Measurements from ENCODE around the gene ZNF492.
"Not testable (repeated sequence)": the region's sequence is repeated elsewhere in the genome, so short reads cannot be mapped to it uniquely, and the experiment has no call there.

The ZNF492 gene

DNA sequence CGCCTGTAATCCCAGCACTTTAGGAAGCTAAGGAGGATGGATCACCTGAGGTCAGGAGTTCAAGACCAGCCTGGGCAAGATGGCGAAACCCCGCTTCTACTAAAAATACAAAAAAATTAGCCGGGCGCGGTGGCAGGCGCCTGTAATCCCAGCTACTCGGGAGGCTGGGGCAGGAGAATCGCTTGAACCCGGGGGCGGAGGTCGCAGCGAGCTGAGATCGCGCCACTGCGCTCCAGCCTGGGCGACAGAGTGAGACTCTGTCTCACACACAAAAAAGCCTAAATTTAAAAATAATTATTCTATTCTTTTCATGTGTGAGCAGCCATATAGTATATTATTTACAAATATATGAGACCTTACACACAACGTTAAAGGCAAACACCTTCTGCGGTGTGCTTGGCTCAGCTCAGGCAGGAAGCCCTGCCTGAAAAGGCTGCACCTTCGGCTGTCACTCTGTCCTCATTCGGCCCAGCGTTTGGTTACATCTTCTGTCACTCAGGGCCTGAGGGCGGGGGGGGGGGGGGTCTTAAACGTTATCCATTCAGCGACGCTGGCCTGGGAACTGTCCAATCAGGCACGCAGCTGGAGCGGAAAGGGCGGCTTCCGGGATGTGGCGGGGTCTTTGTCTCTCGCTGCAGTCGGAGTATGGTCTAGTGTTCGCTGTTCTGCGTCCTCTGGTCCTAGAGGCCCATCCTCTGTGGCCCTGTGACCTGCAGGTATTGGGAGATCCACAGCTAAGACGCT is at the start of gene ZNF492:
ZNF492 (plus strand) TSS at position 619 of the 744 bp plus-strand sequence. CDS start 19,076 bp downstream, outside the sequence.
- not testable (repeated sequence) for FAIRE-seq

DNA sequence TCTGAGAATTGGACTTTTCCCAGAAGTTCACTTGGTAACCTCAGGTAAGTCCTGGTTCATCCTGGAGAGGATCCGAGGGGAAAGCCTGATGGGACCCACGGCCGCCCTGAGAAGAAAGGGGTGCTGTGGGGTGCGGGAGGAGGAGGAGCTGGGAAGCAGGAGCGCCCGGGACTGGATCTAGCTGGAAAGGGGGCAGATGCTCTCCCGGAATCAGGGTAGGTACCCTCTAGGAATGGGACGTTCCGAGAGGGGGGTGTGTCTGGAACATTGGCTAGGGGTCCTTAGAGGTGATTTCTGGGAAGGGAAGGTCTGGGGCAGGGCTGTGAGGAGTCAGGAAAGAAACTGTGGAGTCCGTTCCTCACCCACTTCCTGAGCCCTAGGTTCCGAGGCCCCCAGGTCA is 38.7 kb upstream of the ZNF492 start:
- no peak for FAIRE-seq

DNA sequence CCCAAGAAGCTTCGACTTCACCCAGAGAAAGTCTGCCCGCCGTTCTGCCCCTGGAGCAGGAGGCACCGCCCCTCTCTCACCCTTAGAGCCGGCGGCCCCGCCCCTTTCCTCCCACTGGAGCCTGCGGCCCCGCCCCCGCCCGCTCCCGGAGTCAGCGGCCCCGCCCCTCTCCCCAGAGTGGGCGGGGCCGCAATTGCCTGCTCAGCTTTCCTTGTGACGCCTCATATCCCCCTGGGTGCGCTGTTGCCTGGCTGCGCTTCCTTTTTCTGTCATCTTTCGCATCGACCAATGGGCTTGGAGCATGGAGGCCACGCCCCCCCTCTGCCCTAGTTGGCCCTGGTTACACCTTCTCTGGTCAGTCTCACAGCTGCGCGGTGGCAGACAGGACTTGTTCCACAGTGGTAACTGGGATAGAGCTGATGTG is 38.2 kb upstream of the ZNF492 start:
- FAIRE-seq = no peak

DNA sequence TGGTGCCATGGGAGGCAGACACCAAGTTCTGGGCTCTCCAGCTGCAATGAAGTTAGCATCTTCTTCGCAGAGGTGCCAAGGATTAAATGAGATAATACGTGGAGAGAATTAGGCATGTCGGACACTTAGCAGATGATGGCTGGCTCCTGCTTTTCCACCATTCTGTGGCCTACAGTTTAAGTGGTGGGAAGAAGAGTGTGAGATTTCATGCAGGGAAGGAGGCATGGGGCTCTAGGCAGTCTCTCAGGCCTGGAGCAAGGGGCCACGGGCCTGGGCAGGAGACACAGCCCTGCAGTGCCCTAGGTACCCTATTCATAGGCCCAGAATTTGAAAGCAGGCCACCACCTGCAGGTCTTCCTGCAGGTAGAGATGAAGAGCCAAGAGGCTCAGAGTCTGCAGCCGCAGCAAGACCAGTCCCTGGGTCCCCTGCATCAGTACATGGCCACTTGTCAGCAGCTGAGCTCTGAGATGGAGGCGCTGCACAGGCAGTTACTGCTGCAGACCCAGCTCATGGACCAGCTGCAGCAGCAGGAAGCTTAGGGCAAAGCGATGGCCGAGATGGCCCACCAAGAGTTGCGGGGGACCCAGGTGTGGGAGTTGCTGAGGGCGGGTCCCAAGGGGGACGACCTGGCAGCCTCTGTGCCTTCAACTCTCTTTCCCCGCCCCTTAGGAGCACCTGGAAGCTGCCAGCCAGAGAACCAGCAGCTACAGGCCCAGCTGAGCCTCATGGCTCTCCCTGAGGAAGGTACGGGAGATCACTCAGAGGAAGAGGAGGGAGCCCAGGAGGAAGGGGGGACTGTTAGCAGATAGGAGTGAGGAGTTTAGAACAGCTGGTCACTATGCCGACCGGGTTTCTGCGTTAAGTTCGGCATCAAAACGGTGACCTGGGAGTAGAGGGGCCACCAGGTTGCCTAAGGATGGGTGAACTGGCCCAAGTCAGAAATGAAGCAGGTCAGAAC is 33.2 kb upstream of the ZNF492 start:
- no peak for FAIRE-seq

DNA sequence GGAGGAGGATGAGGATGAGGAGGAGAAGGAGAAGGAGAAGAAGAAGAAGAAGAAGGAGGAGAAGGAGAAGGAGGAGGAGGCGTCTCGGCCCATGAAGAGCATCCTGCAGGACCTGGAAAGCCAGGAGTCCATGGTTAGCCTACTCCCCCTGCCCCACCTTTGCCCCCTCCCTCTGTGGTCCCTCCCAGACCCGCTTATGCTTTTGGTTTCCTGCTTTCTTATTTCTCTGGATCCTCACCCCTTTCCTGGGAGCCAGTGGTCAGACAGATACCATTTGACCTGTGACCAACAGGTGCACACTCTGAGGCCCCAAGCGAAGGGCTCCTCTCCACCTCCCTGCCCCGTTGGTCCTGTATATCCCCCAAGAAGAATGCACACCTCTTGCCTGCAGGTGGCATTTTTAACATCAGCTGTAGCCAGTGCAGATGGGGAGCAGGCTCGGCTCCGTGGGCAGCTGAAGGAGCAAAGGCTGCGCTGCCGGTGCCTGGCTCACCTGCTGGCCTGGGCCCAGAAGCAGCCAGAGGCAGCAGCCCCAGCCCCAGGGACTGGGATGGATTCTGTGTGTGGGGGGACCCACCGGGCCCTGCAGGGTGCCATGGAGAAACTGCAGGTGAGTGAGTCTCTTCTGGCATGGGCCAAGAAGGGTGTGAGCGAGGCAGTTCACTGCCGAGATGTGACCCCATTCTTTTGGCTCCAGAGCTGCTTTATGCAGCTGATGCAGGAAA is 32.1 kb upstream of the ZNF492 start:
- no peak for FAIRE-seq

DNA sequence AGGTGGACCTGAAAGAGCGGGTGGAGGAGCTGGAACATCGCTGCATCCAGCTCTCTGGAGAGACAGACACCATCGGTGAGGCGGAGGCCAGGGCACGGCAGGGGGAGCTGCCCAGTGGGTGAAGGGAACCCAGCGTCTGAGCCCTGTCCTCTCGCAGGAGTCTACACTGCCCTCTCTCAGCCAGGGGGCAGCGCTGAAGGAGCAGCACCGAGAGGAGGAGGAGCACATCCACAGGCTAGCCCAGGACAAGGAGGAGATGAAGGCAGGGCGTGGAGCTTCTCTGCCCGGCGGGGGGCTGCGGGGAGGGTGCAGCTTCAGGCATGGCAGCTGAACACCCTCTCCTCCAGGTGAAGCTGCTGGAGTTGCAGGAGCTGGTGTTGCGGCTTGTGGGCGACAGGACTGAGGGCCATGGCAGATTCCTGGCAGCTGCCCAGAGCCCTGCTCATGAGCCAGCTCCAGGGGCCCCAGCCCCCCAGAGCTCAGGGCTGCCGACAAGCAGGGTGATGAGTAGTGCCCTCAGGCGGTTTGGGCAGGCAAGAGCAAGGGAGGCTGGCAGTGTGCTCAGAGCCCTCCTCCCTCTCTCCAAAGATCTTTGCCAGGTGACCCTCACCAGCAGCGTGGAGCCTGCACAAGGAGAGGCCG is 31.4 kb upstream of the ZNF492 start:
- FAIRE-seq = no peak

DNA sequence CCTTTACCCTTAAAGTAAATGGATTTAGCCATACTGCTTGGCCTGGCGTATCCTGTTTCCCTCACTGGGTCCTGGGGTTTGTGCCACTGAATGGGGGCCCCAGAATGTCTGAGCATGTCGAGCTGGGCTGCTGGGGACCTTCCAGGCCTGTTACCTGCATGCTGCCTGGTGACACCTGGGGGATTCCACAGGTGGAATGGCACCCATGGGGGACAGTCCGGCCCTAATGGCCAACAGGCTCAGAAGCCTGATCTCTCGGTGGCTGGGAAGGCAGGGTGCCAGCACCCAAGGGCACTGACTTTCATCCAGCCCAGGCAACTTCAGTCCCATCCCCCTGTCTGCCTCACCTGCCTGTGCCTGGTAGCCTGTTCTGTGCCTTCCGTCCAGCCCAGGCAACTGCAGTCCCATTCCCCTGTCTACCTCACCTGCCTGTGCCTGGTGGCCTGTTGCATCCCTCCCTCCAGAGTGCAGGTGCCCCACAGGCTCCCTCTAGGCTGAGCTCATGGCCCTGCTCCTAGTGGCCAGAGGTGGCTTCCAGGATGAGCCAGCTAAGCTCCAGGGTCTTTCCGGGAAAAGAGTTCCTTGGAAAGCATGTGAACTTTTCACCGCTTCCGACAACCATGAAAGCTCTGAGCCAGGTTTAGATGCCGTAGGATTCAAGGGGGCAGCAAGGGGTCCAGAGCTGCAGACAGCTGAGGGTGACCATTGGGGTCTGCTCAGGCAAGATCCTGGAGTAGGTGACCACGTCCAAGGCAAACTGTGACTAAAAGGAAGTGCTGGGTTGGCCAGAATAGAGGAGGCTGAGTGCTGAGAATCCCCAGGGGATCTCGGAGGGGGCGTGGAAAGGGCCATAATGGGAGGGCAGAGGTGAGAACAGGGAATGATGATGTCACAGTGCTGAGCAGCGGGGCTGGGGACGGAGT is 30.3 kb upstream of the ZNF492 start:
- FAIRE-seq = no peak

DNA sequence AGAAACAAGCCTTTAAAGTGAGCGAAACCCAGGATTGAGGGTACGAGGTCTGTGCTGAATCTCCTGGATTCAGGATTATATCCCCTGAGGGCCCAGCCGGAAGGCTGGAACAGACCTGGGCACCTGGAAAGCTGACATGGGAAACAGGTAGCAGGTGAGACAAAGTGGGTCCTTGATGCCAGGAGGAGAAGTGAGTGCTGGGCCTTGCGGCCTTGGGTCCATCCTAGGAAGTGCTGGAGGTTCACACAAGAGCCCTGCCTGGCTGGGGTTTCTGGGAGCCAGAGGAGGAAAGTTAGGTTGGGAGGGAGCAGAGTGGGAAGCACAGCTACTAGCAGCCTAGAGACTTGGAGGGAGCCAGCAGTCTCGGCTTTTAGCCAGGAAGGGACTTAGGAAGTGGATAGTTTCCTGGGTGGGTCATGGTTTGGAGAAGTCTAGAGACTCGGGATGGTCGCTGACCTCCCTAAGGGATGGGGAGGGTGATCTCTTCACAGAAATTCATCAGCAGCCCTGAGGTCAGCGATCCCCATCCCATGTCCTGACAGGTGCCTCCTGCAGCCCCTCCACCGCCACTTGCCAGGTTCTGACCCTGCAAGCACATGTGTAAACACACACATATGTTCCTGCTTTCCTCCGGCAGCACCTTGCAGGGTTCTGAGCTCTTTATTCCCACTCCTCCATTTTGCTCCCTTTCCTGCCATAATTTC is 29.4 kb upstream of the ZNF492 start:
- no peak for FAIRE-seq

DNA sequence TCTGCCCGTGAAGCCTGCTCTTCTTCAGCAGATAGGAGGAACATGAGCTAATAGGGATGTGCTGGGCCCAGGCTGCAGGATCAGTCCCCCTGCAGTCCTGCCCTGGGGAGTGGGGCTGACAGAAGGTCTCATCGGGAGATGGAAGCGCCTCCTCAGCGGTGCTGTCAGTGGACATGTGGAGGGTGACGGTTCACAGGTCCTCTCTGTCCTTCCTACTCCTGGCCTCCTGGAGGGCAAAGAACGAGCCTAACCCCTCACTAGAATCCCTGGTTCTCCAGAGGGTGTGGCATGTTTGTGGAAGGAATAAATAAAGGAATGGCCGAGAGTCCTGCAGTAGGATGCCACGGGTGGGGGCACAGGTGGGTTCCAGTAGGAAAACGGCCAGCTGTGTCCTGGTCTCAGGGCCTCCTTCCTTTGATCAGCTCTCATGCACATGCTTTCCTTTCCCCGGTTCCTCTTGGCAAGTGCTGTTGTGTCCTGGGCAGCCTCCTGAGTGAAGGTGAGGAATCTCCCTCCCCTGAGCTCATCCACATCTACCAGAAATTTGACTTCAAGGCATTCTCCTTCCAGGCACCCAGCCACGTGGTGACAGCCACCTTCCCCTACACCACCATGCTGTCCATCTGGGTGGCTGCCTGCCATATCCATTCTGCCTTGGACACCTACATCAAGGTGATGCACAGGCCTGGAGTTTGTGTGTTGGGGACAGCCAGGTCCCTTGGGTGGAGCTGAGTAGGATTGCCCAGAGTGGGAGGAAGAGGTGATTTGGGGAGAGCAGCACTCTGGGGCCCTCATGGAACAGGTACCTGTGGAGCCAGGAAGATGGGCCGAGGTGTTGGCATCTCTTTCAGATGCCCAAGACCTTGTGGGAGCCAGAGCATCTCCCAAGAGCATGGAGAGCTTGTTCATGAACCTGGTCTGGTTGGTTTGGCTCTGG is 28.6 kb upstream of the ZNF492 start:
- no peak for FAIRE-seq

DNA sequence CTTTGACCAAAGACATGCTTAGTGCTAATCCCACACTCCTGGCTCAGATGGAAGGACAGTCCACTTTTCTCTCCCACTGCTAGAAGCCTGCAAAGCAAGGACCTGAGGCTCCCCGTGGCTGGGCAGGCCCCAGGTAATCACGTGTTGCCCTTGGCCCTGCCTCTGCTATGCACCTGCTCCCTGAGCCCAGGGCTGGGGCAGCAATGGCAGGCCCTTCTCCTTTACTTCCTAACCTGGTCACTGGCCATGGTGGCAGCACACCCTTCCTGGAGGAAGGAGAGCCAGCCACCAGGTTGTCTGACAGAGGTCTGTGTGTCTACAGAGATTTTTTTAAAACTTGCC is 27.9 kb upstream of the ZNF492 start:
- FAIRE-seq = no peak

DNA sequence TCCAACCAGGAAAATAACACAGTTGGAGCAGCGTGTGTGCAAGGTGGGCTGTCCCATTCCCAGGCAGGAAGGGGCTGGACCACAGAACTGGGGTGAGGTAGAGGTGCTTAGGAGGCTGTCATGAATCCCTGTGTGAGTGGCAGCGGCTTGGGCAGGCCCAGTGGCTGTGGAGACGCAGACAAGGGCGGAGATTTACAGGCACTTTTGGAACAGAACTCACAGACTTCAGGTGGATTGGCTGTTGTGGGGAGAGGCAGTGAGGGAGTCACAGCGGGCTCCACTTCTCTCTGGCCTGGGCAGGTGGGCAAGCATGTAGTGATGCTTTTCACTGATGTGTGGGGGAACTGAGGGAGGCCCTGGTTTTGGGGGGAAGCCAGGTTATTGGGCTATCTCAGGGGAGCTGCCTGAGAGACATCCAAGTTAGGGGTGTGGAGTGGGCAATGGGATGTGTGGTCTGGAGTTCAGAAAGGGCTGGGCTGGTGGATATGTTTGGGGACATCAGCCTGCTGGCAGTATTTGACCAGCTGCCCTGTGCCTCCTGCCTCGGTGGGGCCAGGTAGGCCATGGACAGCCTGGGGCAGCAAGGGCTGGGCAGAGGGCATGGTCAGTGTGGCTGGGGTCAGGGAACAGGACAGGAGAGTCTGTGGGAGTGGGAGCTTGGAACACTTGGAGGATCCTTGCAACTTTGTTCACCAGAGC is 27.0 kb upstream of the ZNF492 start:
- no peak for FAIRE-seq

DNA sequence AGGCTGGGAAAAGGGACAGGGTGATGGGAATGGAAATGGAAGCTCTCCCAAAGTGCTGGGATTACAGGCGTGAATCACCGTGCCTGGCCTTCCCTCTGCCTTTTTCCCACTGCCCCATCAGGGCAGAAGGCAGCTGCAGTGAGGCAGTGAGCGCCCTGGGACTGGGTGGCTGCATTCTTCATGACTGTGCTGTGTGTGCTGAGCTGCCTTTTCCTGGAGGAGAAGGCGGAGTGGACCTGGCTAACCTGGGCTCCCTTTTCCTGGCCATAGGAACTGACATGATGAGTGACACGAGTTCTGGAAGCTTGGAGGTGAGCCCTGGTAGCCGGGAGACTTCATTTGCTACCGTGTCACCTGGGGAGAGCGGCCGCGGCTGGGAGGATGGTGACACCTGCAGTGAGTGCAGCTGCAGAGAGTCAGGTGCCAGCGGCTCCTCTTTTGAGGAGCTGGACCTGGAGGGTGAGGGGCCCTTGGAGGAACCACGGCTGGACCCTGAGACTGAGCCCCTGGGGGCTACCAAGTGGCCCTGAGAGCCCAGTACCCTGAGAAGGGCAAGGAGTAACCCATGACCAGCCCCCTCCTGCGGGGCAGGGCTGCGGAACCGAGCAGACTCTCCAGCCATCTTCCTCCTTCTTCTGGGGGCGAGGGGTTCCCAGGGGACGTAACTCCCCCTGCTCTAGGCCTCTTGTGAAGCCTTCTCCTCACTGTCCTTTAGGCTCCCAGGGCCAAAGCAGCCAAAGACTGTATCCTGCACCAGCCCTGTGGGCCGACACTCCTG is 26.3 kb upstream of the ZNF492 start:
- no peak for FAIRE-seq

DNA sequence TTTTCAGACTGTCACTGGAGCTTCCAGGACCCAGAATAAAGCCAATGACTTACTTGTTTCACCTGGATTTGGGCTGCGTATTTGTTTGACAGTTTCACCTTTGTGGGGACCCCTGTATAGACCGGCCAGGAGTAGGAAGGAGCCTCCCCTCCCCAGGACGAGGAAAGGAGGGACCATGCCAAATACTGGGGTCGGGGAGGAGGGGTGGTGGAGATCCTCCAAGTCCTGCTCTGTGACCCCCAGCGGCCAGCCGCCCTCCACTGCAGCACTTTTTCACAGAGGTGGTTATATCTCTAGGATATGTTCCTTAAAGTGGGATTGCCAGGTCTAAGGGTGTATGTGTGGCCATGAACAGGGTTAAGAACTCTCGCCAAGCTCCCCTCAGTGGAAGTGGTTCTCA is 25.7 kb upstream of the ZNF492 start:
- FAIRE-seq = no peak

DNA sequence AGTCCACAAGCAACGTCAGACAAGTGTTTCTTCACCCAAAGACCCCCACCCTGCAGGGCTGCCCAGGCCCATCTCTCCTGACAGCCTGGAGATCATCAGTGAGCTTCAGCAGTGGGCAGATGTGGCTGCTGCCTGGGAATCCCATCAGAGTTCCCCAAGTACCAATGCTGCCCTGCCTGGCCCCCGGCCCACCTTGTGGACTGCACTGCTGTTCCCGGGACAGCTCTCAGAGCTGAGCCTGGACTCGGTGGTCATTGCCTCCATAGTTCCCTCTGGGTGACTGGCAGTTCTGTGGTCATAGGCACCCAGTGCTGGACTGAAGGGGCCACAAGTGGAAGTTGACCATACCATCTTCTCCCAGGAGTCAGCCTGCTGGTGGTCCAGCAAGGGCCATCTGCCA is 24.5 kb upstream of the ZNF492 start:
- FAIRE-seq = no peak

DNA sequence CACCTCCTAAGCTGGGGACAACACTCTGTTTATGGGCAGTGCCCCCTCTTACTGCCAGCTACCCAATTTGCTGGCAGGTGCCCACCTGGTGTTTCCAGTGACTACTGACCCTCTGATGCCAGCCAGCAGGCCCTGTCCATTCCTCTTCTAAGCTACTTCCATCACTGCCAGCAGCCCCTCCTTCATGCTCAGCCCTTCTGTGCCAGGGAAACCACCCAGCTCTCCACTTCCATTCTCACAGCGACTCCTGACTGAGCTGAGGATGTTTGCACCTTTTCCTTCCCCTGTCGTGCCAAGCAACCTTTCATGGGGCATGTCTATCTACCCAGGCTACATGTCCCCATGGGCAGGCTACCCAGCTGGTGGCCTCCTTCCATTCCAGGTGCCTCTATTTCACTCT is 24.0 kb upstream of the ZNF492 start:
- no peak for FAIRE-seq

DNA sequence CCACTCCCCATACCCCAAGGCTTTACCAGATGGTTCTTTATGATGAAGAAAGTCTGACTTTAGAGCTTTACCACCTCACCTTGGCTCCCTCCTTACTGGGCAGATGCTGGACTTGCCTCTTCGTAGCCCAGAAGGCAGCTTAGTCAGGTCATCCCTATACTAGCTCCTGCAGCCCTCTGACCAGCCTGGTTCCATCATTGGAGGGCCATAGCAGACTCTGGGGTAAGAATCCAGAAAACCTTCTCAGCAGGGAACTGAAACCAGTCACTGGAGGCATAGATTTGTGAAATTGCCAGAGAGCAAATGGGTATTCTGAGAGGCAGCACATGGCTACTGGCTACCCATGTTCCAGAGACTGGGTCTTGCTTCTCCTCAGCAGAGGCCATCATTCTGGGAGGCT is 21.8 kb upstream of the ZNF492 start:
- FAIRE-seq = no peak

DNA sequence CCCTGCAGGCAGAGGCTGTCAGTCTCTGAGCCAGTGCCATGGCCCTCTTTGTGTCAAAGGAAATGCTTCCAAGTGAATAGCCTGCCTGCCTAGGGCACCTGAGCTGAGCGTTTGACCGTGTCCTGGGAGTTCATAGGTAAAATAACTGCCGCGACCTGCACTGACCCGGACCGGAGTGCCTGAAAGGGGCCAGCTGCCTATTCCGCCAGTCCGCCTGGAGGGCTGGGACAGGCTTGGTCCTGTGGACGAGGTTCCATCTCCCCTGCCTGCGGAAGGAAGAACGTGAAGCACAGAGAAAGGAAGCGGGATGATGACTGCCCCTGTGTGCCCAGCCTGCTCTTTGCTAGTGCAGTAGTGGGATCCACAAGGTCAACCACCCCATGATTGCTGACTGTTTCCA is 17.5 kb upstream of the ZNF492 start:
- no peak for FAIRE-seq

DNA sequence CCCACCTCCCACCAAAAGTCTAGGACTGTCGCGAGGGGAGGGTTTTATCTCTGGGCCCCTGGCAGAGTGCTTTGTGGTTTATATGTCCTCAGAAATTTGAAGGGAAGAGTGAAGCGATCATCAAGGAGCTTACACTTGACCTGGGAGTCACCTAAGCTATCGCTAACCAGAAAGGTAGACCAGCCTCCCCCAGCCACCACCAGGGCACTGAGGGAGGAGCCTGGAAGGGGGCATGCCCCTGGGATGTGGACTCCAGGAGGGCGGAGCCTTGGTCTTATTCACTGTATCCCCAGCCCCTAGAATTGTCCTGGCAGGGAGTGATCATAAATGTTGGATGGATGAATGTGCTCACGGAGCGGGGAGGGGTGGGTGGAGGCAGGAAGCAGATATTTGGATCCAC is 16.9 kb upstream of the ZNF492 start:
- FAIRE-seq = not testable (repeated sequence)

All from islet of Langerhans (tissue), 1 donor.